SU-DHL-6 (cell line): ENCODE results near the gene EFHC2.

Source experiments
- EZH2phosphoT487 ChIP-seq: fragments of 200-600 bp; sonication (generic), shearing (Covaris generic); conservative IDR thresholded peaks from 2 replicates; pipeline ENCODE4 v1.6.1; 2018; ENCODE audit warnings: mild to moderate bottlenecking, antibody characterized with exemption, low read length, moderate library complexity, mixed read lengths
- TF ChIP-seq, protein P1 (sequence below): fragments of 200-600 bp; sonication (generic); IDR thresholded peaks from one replicate; pipeline ENCODE4 v1.5.1; 2017; ENCODE audit warnings: antibody characterized with exemption, mild to moderate bottlenecking, low read length, moderate library complexity; ENCODE audit not compliant: insufficient read depth, poor library complexity, severe bottlenecking

GRCh38 chrX:44162964-44163475 lies 180.5 kb downstream of the EFHC2 start:
- TF ChIP-seq, protein P1, sequence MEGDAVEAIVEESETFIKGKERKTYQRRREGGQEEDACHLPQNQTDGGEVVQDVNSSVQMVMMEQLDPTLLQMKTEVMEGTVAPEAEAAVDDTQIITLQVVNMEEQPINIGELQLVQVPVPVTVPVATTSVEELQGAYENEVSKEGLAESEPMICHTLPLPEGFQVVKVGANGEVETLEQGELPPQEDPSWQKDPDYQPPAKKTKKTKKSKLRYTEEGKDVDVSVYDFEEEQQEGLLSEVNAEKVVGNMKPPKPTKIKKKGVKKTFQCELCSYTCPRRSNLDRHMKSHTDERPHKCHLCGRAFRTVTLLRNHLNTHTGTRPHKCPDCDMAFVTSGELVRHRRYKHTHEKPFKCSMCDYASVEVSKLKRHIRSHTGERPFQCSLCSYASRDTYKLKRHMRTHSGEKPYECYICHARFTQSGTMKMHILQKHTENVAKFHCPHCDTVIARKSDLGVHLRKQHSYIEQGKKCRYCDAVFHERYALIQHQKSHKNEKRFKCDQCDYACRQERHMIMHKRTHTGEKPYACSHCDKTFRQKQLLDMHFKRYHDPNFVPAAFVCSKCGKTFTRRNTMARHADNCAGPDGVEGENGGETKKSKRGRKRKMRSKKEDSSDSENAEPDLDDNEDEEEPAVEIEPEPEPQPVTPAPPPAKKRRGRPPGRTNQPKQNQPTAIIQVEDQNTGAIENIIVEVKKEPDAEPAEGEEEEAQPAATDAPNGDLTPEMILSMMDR, result no peak
- no peak for TF ChIP-seq EZH2phosphoT487
